HCT116 (cell line): Measurements from ENCODE around the gene CCL16. TPM values are rescaled to one million over a fixed set of nuclear protein-coding genes. Genes with fewer than 3 reads are reported as not detected.

Source experiments
- ATAC-seq: fragments of 200-7000 bp; cut with Tn5 transposase; 2 replicates; pipeline ENCODE4 v1.9.1; 2020; ENCODE audit warnings: mild to moderate bottlenecking, moderate library complexity
- BruUV-seq: library from RNA; stranded (reverse); fragments of 400-500 nt; replicated peaks from 2 replicates; lab custom pipeline; 2021; lab: Mats Ljungman, UMichigan
- CTCF ChIA-PET: fragments of 300-600 bp; sonication (Branson Sonifier 250); formaldehyde crosslinking; loops from one replicate; lab custom pipeline; 2021; ENCODE audit warnings: antibody characterized with exemption; lab: Charles Lee
- POLR2A ChIA-PET: fragments of 300-600, 350-600 bp; sonication (Branson Sonifier 250); formaldehyde crosslinking; loops from one replicate; lab custom pipeline; 2021; ENCODE audit warnings: antibody characterized with exemption; lab: Charles Lee
- RAD21 ChIA-PET, 2 experiments: fragments of 300-600 bp; sonication (Branson Sonifier 250); formaldehyde crosslinking; loops; one replicate each; lab custom pipeline; 2023; ENCODE audit warnings: low total read pairs in 2 of 2; ENCODE audit not compliant: uncharacterized antibody in 2 of 2, unreplicated experiment in 2 of 2, low non-redundant PET in 1 of 2; lab: Charles Lee
- DNase-seq: peaks from one replicate; pipeline ENCODE4 v3.0.0-alpha.2; 2010; ENCODE audit warnings: low read depth, low spot score
- H2AFZ ChIP-seq: fragments of 200-600 bp; shearing (Covaris generic), sonication (generic); 2 replicates; pipeline ENCODE4 v1.6.1; 2017; ENCODE audit warnings: low read depth, mixed run types, mixed read lengths, antibody characterized with exemption, low read length; ENCODE audit not compliant: poor library complexity, severe bottlenecking
- H3K27ac ChIP-seq: 2 replicates; pipeline ENCODE4 v1.5.1; 2012; ENCODE audit warnings: low read depth, low read length
- H3K27me3 ChIP-seq: fragments of 200-600 bp; sonication (generic); 2 replicates; pipeline ENCODE4 v1.6.1; 2016; ENCODE audit warnings: mixed run types, low read length, mixed read lengths; ENCODE audit not compliant: insufficient read depth
- H3K36me3 ChIP-seq, 2 experiments: fragments of 200-500 bp in 1 of 2; fragments of 200-600 bp in 1 of 2; sonication (Bioruptor generic) in 1 of 2; sonication (generic) in 1 of 2; 2 replicates each; pipeline versions ENCODE4 v1.5.1 to v1.6.1; 2014 to 2016; ENCODE audit warnings: low read length in 2 of 2, inconsistent platforms in 1 of 2, mixed read lengths in 1 of 2, mixed run types in 1 of 2; ENCODE audit not compliant: insufficient read depth in 2 of 2, control insufficient read depth in 1 of 2
- H3K4me1 ChIP-seq, 2 experiments: fragments of 200-600 bp in 1 of 2; sonication (generic) in 1 of 2; 2 replicates each; pipeline versions ENCODE4 v1.5.1 to v1.6.1; 2012 to 2017; ENCODE audit warnings: low read length in 2 of 2, inconsistent platforms in 1 of 2, mild to moderate bottlenecking in 1 of 2, mixed read lengths in 1 of 2, mixed run types in 1 of 2, moderate library complexity in 1 of 2; ENCODE audit not compliant: insufficient read depth in 2 of 2, control insufficient read depth in 1 of 2
- H3K4me2 ChIP-seq: fragments of 200-600 bp; sonication (generic); 2 replicates; pipeline ENCODE4 v1.6.1; 2017; ENCODE audit warnings: mixed run types, low read length, mixed read lengths
- H3K4me3 ChIP-seq, 2 experiments: fragments of 200-600 bp in 1 of 2; sonication (generic) in 1 of 2; replicated peaks in 1 of 2; 2 replicates each; pipeline ENCODE4 v1.5.1; 2011 to 2016; ENCODE audit warnings: low read length in 2 of 2, control low read depth in 1 of 2, low read depth in 1 of 2, mild to moderate bottlenecking in 1 of 2, mixed read lengths in 1 of 2, mixed run types in 1 of 2
- H3K79me2 ChIP-seq: fragments of 200-600 bp; sonication (generic); 2 replicates; pipeline ENCODE4 v1.6.1; 2017; ENCODE audit warnings: mild to moderate bottlenecking, mixed run types, low read length, moderate library complexity, mixed read lengths; ENCODE audit not compliant: insufficient read depth
- H3K9ac ChIP-seq: fragments of 200-600 bp; sonication (generic); 2 replicates; pipeline ENCODE4 v1.6.1; 2016; ENCODE audit warnings: low read length, mixed read lengths
- H3K9me2 ChIP-seq: fragments of 200-600 bp; sonication (generic), shearing (Covaris generic); 2 replicates; pipeline ENCODE4 v1.6.1; 2017; ENCODE audit warnings: mixed run types, mild to moderate bottlenecking, moderate library complexity; ENCODE audit not compliant: insufficient read depth
- H3K9me3 ChIP-seq, 2 experiments: fragments of 200-500 bp in 1 of 2; fragments of 200-600 bp in 1 of 2; sonication (Bioruptor generic) in 1 of 2; sonication (generic) in 1 of 2; 2 replicates each; pipeline ENCODE4 v1.6.1; 2014 to 2017; ENCODE audit warnings: low read length in 2 of 2, mixed read lengths in 2 of 2, inconsistent platforms in 1 of 2, low read depth in 1 of 2, mild to moderate bottlenecking in 1 of 2, mixed run types in 1 of 2, moderate library complexity in 1 of 2; ENCODE audit not compliant: control insufficient read depth in 1 of 2, insufficient read depth in 1 of 2
- H4K20me1 ChIP-seq: fragments of 200-600 bp; sonication (generic), shearing (Covaris generic); 2 replicates; pipeline ENCODE4 v1.6.1; 2017; ENCODE audit warnings: mixed run types, mild to moderate bottlenecking, moderate library complexity; ENCODE audit not compliant: insufficient read depth
- POLR2A ChIP-seq: IDR thresholded peaks from 2 replicates; pipeline ENCODE4 v1.7.0; 2011; ENCODE audit warnings: borderline replicate concordance; ENCODE audit not compliant: insufficient read depth, insufficient read length; ENCODE audit errors: extremely low read depth
- POLR2AphosphoS5 ChIP-seq: IDR thresholded peaks from 2 replicates; pipeline ENCODE4 v1.6.1; 2011; ENCODE audit warnings: mild to moderate bottlenecking, low read depth, low read length, moderate library complexity
- RAD21 ChIP-seq: IDR thresholded peaks from 2 replicates; pipeline ENCODE4 v1.6.1; 2012; ENCODE audit warnings: low read depth, mild to moderate bottlenecking
- SIN3A ChIP-seq: IDR thresholded peaks from 2 replicates; pipeline ENCODE4 v1.6.1; 2012; ENCODE audit warnings: low read depth
- SP1 ChIP-seq: IDR thresholded peaks from 2 replicates; pipeline ENCODE4 v1.6.1; 2012; ENCODE audit warnings: low read depth
- TCF7L2 ChIP-seq: IDR thresholded peaks from 2 replicates; pipeline ENCODE4 v1.7.0; 2011; ENCODE audit warnings: borderline replicate concordance, inconsistent platforms; ENCODE audit not compliant: insufficient read depth, insufficient read length; ENCODE audit errors: extremely low read depth
- ZNF274 ChIP-seq: fragments of 200-500 bp; sonication (Bioruptor generic); IDR thresholded peaks from 2 replicates; pipeline ENCODE4 v1.6.1; 2014; ENCODE audit warnings: mild to moderate bottlenecking, low read depth, low read length, inconsistent platforms
- intact Hi-C: fragments of 100-400 bp; cut with micrococcal nuclease; formaldehyde crosslinking; loops from 2 replicates; pipeline ENCODE4 v1.10.0; 2022
- total RNA-seq: library from RNA; stranded (reverse); gene quantifications from one replicate; pipeline ENCODE4 v1.2.1, GENCODE V29; 2021; ENCODE audit not compliant: unreplicated experiment
- TF ChIP-seq, protein P1 (sequence below): IDR thresholded peaks from 2 replicates; pipeline ENCODE4 v1.6.1; 2012
- TF ChIP-seq, protein P2 (sequence below): IDR thresholded peaks from 2 replicates; pipeline ENCODE4 v1.6.1; 2012; ENCODE audit warnings: low read depth
- TF ChIP-seq, protein P3 (sequence below): IDR thresholded peaks from 2 replicates; pipeline ENCODE4 v1.6.1; 2011; ENCODE audit warnings: mild to moderate bottlenecking, low read length, moderate library complexity; ENCODE audit not compliant: insufficient replicate concordance; ENCODE audit errors: extremely low read depth
- TF ChIP-seq, protein P4 (sequence below): IDR thresholded peaks from 2 replicates; pipeline ENCODE4 v1.6.1; 2012

Gene CCL16
- total RNA-seq, 1 experiment from 2014 or later: not detected

DNA sequence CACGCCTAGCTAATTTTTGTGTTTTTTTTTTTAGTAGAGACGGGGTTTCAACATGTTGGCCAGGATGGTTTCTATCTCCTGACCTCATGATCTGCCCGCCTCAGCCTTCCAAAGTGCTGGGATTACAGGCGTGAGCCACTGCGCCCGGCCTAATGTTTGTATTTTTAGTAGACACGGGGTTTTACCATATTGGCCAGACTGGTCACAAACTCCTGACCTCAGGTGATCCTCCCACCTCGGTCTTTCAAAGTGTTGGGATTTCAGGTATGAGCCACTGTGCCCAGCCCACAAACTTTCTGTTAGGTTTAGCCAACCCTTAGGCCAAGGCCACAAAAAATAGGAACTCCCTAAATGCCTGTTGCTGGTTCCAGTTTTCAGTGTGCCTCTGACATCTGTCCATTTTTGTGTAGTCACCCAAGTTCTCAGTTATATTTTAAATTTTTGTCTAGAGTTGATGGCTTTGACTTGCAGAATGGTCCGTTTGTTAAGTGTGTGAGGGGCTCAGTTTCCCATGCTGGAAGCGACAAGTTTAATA lies 12.7 kb downstream of the CCL16 start:
- no peak for DNase-seq
- intact Hi-C loops: loop anchor here (1.0 to 5.0 kb wide), 3 partner anchors 169 to 514 kb away; no protein-coding TSS in a partner anchor
- no peaks in the 10 kb centered on the region for H3K36me3 ChIP-seq
- H3K9me3 ChIP-seq: no peaks in the 10 kb centered on the region
- CTCF ChIA-PET: interaction anchor here (0.7 to 5.3 kb wide), 11 partner anchors 9 to 530 kb away, joined by 3 to 137 read pairs (median 7); partner anchors contain the start of gene CCL16
- no peaks in the 10 kb centered on the region for H3K9me2 ChIP-seq
- no TSS peak for BruUV-seq
- no peak for ATAC-seq
- no peak overlapping the region for H3K27ac ChIP-seq
- no peaks in the 10 kb centered on the region for H3K79me2 ChIP-seq
- no peaks in the 10 kb centered on the region for H4K20me1 ChIP-seq
- H3K4me1 ChIP-seq: no peaks in the 10 kb centered on the region
- H3K9ac ChIP-seq: no peak overlapping the region
- H3K4me3 ChIP-seq: no peak overlapping the region
- no peaks in the 10 kb centered on the region for H3K27me3 ChIP-seq
- POLR2A ChIA-PET: interaction anchor here (1.3 kb wide), 1 partner anchor 160 kb away, joined by 3 read pairs; the partner anchor contains the start of gene TAF15
- RAD21 ChIA-PET: interaction anchor here (1.7 to 1.8 kb wide), 2 partner anchors 104 to 180 kb away, joined by 3 to 22 read pairs; no protein-coding TSS in a partner anchor
- H3K4me2 ChIP-seq: no peak overlapping the region
- no peak overlapping the region for H2AFZ ChIP-seq
- TF ChIP-seq POLR2A (no peak), ZNF274 (no peak), SP1 (no peak), TCF7L2 (no peak), RAD21 (no peak)
- TF ChIP-seq, protein P1, sequence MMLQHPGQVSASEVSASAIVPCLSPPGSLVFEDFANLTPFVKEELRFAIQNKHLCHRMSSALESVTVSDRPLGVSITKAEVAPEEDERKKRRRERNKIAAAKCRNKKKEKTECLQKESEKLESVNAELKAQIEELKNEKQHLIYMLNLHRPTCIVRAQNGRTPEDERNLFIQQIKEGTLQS: no peak

DNA sequence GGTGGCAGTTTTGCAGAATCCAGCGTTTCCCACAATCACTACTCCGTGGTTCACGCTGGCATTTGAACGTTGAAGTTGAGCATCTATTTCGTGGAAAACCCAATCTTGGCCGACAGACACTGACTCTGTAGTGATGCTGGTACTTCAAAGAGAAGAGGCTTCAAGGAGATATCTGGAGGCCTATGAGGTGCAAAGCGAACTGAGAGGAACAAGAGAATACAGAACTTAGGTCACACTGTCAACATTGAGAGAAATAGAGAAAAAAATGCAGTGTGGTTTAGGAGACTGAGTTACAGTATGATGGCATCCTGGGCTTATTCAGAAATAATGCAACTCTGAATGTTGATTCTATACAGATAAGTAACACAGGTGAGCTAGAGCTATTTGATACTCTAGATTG lies 16.0 kb downstream of the CCL16 start:
- POLR2A ChIA-PET: no interaction called here
- no peak for TF ChIP-seq POLR2AphosphoS5
- TF ChIP-seq POLR2A: no peak
- TF ChIP-seq ZNF274: no peak
- TF ChIP-seq, protein P2, sequence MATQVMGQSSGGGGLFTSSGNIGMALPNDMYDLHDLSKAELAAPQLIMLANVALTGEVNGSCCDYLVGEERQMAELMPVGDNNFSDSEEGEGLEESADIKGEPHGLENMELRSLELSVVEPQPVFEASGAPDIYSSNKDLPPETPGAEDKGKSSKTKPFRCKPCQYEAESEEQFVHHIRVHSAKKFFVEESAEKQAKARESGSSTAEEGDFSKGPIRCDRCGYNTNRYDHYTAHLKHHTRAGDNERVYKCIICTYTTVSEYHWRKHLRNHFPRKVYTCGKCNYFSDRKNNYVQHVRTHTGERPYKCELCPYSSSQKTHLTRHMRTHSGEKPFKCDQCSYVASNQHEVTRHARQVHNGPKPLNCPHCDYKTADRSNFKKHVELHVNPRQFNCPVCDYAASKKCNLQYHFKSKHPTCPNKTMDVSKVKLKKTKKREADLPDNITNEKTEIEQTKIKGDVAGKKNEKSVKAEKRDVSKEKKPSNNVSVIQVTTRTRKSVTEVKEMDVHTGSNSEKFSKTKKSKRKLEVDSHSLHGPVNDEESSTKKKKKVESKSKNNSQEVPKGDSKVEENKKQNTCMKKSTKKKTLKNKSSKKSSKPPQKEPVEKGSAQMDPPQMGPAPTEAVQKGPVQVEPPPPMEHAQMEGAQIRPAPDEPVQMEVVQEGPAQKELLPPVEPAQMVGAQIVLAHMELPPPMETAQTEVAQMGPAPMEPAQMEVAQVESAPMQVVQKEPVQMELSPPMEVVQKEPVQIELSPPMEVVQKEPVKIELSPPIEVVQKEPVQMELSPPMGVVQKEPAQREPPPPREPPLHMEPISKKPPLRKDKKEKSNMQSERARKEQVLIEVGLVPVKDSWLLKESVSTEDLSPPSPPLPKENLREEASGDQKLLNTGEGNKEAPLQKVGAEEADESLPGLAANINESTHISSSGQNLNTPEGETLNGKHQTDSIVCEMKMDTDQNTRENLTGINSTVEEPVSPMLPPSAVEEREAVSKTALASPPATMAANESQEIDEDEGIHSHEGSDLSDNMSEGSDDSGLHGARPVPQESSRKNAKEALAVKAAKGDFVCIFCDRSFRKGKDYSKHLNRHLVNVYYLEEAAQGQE: no peak
- TF ChIP-seq, protein P3, sequence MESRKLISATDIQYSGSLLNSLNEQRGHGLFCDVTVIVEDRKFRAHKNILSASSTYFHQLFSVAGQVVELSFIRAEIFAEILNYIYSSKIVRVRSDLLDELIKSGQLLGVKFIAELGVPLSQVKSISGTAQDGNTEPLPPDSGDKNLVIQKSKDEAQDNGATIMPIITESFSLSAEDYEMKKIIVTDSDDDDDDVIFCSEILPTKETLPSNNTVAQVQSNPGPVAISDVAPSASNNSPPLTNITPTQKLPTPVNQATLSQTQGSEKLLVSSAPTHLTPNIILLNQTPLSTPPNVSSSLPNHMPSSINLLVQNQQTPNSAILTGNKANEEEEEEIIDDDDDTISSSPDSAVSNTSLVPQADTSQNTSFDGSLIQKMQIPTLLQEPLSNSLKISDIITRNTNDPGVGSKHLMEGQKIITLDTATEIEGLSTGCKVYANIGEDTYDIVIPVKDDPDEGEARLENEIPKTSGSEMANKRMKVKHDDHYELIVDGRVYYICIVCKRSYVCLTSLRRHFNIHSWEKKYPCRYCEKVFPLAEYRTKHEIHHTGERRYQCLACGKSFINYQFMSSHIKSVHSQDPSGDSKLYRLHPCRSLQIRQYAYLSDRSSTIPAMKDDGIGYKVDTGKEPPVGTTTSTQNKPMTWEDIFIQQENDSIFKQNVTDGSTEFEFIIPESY: no peak
- no peak for TF ChIP-seq RAD21
- TF ChIP-seq, protein P4, sequence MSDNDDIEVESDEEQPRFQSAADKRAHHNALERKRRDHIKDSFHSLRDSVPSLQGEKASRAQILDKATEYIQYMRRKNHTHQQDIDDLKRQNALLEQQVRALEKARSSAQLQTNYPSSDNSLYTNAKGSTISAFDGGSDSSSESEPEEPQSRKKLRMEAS: no peak
- no peak for TF ChIP-seq SIN3A
- TF ChIP-seq, protein P1: no peak

More for the DNA sequence above, 16.0 kb downstream of the CCL16 start:
- H3K79me2 ChIP-seq: no peaks in the 10 kb centered on the region
- H4K20me1 ChIP-seq: no peaks in the 10 kb centered on the region
- CTCF ChIA-PET: interaction anchor here (1.3 to 1.5 kb wide), 2 partner anchors 11 to 184 kb away, joined by 4 to 5 read pairs; no protein-coding TSS in a partner anchor
- intact Hi-C loops: loop anchor here (5.0 kb wide), 2 partner anchors 172 to 517 kb away; no protein-coding TSS in a partner anchor
- DNase-seq: no peak
- no peak overlapping the region for H2AFZ ChIP-seq
- RAD21 ChIA-PET: no interaction called here
- no peak for ATAC-seq
- H3K4me2 ChIP-seq: no peak overlapping the region
- no peaks in the 10 kb centered on the region for H3K9me3 ChIP-seq
- H3K4me1 ChIP-seq: no peaks in the 10 kb centered on the region
- no peak overlapping the region for H3K9ac ChIP-seq
- H3K27ac ChIP-seq: no peak overlapping the region
- H3K36me3 ChIP-seq: no peaks in the 10 kb centered on the region
- H3K9me2 ChIP-seq: no peaks in the 10 kb centered on the region
- no peak overlapping the region for H3K4me3 ChIP-seq
- no peaks in the 10 kb centered on the region for H3K27me3 ChIP-seq
- no TSS peak for BruUV-seq
